ENCODE measurements around the gene CCDC160.

CCDC160 gene

GRCh38 chrX:134236626-134237614 lies at the start of gene CCDC160:
Gene CCDC160, plus strand, starts transcription at chrX:134237182. Its CDS starts 7,619 bp downstream, at chrX:134244801.
- TF ChIP-seq CTCF (IDR thresholded peaks at IDR 0.05; ENCODE audit: extremely low read depth, missing control alignments): no peak
- DNase-seq (ENCODE audit: low spot score): peak; percentile 22

- no peak for TF ChIP-seq CTCF (IDR thresholded peaks at IDR 0.05; ENCODE audit: extremely low read depth, missing control alignments)
- DNase-seq (ENCODE audit: low spot score): no peak
Observed at GRCh38 chrX:134191281-134191680, 45.7 kb upstream of the CCDC160 start.

- TF ChIP-seq CTCF (IDR thresholded peaks at IDR 0.05; ENCODE audit: extremely low read depth, missing control alignments): no peak
- no peak for DNase-seq (ENCODE audit: low spot score)
Observed at GRCh38 chrX:134194915-134195314, 42.1 kb upstream of the CCDC160 start.

GRCh38 chrX:134202561-134202960 lies 34.4 kb upstream of the CCDC160 start:
- TF ChIP-seq CTCF (IDR thresholded peaks at IDR 0.05; ENCODE audit: extremely low read depth, missing control alignments): no peak
- DNase-seq (ENCODE audit: low spot score): no peak

GRCh38 chrX:134206221-134206620 lies 30.8 kb upstream of the CCDC160 start:
- no peak for TF ChIP-seq CTCF (IDR thresholded peaks at IDR 0.05; ENCODE audit: extremely low read depth, missing control alignments)
- DNase-seq (ENCODE audit: low spot score): no peak

- no peak for DNase-seq (ENCODE audit: low spot score)
Observed at GRCh38 chrX:134210465-134210864, 26.5 kb upstream of the CCDC160 start.

More at GRCh38 chrX:134210465-134210864, 26.5 kb upstream of the CCDC160 start:
- no peak for TF ChIP-seq CTCF (IDR thresholded peaks at IDR 0.05; ENCODE audit: extremely low read depth, missing control alignments)

Data from GM20000 (cell line).